ENCODE measurements around the gene TACC2. TPM values are rescaled to one million over a fixed set of nuclear protein-coding genes. Genes with fewer than 3 reads are reported as not detected.

The TACC2 gene
- total and polyA plus RNA-seq, 9 of the 15 experiments (the other 6 are each of a cell fraction or from before 2014, with no cell fraction given) = under 0.01 to 0.35 (median 0.03) TPM; not detected in 6

- intact Hi-C loops (cut with micrococcal nuclease) = no loop called here
- POLR2A ChIA-PET = no interaction called here
- H3K27ac ChIP-seq (ENCODE audit: extremely low read depth, low read depth, low read length) = no peak overlapping the region
- no peak overlapping the region for H3K4me2 ChIP-seq (ENCODE audit: insufficient read depth, low read length)
- H3K9me1 ChIP-seq (ENCODE audit: control insufficient read depth, insufficient read depth, low read length) = no peaks in the 10 kb centered on the region
- FAIRE-seq (no peak), DNase-seq (ENCODE audit: extremely low read depth in 1 of 4, low spot score in 3 of 4) (no peak), ATAC-seq (no peak)
- no peaks in the 10 kb centered on the region for H3K36me3 ChIP-seq (ENCODE audit: control insufficient read depth, insufficient read depth, low read length)
- no peak overlapping the region for H3K9ac ChIP-seq (ENCODE audit: insufficient read depth in 1 of 2, low read depth in 2 of 2, low read length in 2 of 2)
- in situ Hi-C loops (cut with MboI) = no loop called here
- H4K20me1 ChIP-seq (replicated peaks; ENCODE audit: control insufficient read depth, insufficient read depth, low read length) = no peaks in the 10 kb centered on the region
- WGBS (ENCODE audit: insufficient coverage, low coverage, missing lambda C conversion rate) = 0% methylated on average over 7 of the region's 11 CpGs
- no TSS peak for BruUV-seq (replicated peaks)
- H2AFZ ChIP-seq (ENCODE audit: low read depth, low read length) = no peak overlapping the region
- H3K9me3 ChIP-seq (replicated peaks; ENCODE audit: control insufficient read depth, insufficient read depth, low read depth, low read length) = no peaks in the 10 kb centered on the region
- H3K27me3 ChIP-seq (ENCODE audit: control insufficient read depth in 2 of 2, insufficient read depth in 2 of 2, low read length in 2 of 2) = peaks cover 0 to 19% of the 10 kb centered on the region in 2 experiments; a peak in 2 of 5 replicates
- no peaks in the 10 kb centered on the region for H3K79me2 ChIP-seq (ENCODE audit: control insufficient read depth, insufficient read depth, low read length)
- TF ChIP-seq RBM14 (IDR thresholded peaks at IDR 0.05; ENCODE audit: borderline replicate concordance, insufficient read depth, low read depth, low read length) (no peak), TEAD2 (tag; IDR thresholded peaks at IDR 0.05) (no peak), SMARCA4 (IDR thresholded peaks at IDR 0.05) (no peak), MIER1 (IDR thresholded peaks at IDR 0.05; ENCODE audit: low read depth) (no peak), ZEB2 (IDR thresholded peaks at IDR 0.05) (no peak)
- no peaks in the 10 kb centered on the region for H3K4me1 ChIP-seq (replicated peaks in 1 of 2; ENCODE audit: control insufficient read depth in 2 of 2, insufficient read depth in 2 of 2, low read length in 2 of 2)
- CTCF ChIA-PET (ENCODE audit: low intra/inter-chr PET ratio) = no interaction called here
- H3K4me3 ChIP-seq = no peak overlapping the region
Observed at GRCh38 chr10:122233857-122234348, 244.9 kb downstream of the TACC2 start.

GRCh38 chr10:122234416-122234815 lies 245.5 kb downstream of the TACC2 start:
- no peak for FAIRE-seq
- H3K27me3 ChIP-seq (ENCODE audit: control insufficient read depth in 2 of 2, insufficient read depth in 2 of 2, low read length in 2 of 2) = peaks cover 0 to 16% of the 10 kb centered on the region in 2 experiments; a peak in 2 of 5 replicates
- H3K36me3 ChIP-seq (ENCODE audit: control insufficient read depth, insufficient read depth, low read length) = no peaks in the 10 kb centered on the region
- H3K79me2 ChIP-seq (ENCODE audit: control insufficient read depth, insufficient read depth, low read length) = no peaks in the 10 kb centered on the region
- H3K9me1 ChIP-seq (ENCODE audit: control insufficient read depth, insufficient read depth, low read length) = no peaks in the 10 kb centered on the region
- no peak overlapping the region for H3K4me3 ChIP-seq
- ChIA-PET CTCF (ENCODE audit: low intra/inter-chr PET ratio) (no interaction called here), POLR2A (no interaction called here)
- no peak overlapping the region for H3K4me2 ChIP-seq (ENCODE audit: insufficient read depth, low read length)
- no peak overlapping the region for H2AFZ ChIP-seq (ENCODE audit: low read depth, low read length)
- 0% methylated on average over 2 of the region's 2 CpGs for WGBS (ENCODE audit: insufficient coverage, low coverage, missing lambda C conversion rate)
- in situ Hi-C loops (cut with MboI) = no loop called here
- no TSS peak for BruUV-seq (replicated peaks)
- no peak overlapping the region for H3K9ac ChIP-seq (ENCODE audit: insufficient read depth in 1 of 2, low read depth in 2 of 2, low read length in 2 of 2)
- no peaks in the 10 kb centered on the region for H4K20me1 ChIP-seq (replicated peaks; ENCODE audit: control insufficient read depth, insufficient read depth, low read length)
- ATAC-seq = no peak
- no peaks in the 10 kb centered on the region for H3K4me1 ChIP-seq (replicated peaks in 1 of 2; ENCODE audit: control insufficient read depth in 2 of 2, insufficient read depth in 2 of 2, low read length in 2 of 2)
- H3K27ac ChIP-seq (ENCODE audit: extremely low read depth, low read depth, low read length) = no peak overlapping the region
- intact Hi-C loops (cut with micrococcal nuclease) = no loop called here
- no peak for DNase-seq (ENCODE audit: extremely low read depth in 1 of 4, low spot score in 3 of 4)
- H3K9me3 ChIP-seq (replicated peaks; ENCODE audit: control insufficient read depth, insufficient read depth, low read depth, low read length) = no peaks in the 10 kb centered on the region
- TF ChIP-seq HDAC6 (IDR thresholded peaks at IDR 0.05; ENCODE audit: low read depth, low read length) (no peak), ZNF699 (CRISPR knock-in tag; IDR thresholded peaks at IDR 0.05; ENCODE audit: insufficient replicate concordance) (no peak), BCL6 (CRISPR knock-in tag; IDR thresholded peaks at IDR 0.05) (no peak)
